Non-pigmented ciliary epithelial cell (primary cell): ENCODE results near the gene USP17L10.
"Not testable (repeated sequence)": the region's sequence is repeated elsewhere in the genome, so short reads cannot be mapped to it uniquely, and the experiment has no call there.

Source experiments
- DNase-seq: peaks from one replicate; pipeline ENCODE4 v3.0.0-alpha.2; 2010; ENCODE audit warnings: low read depth

Gene USP17L10

GRCh38 chr4:9210357-9210756 lies at the start of gene USP17L10:
Gene USP17L10 (plus strand): TSS chr4:9210657. CDS start chr4:9210657, 0 bp downstream.
- not testable (repeated sequence) for DNase-seq

- not testable (repeated sequence) for DNase-seq
These were observed 44.5 kb upstream of the USP17L10 start for GRCh38 chr4:9165990-9166389.

GRCh38 chr4:9169791-9170459 lies 40.5 kb upstream of the USP17L10 start, which contains the start of gene FAM90A26:
Gene FAM90A26 (plus strand): TSS chr4:9170409. CDS start chr4:9173173, 2,764 bp downstream.
- not testable (repeated sequence) for DNase-seq

GRCh38 chr4:9214701-9215100 lies 4.2 kb downstream of the USP17L10 start:
- DNase-seq = not testable (repeated sequence)

- not testable (repeated sequence) for DNase-seq
These were observed 4.6 kb downstream of the USP17L10 start, which contains the start of gene USP17L11 for GRCh38 chr4:9215105-9215504. Gene USP17L11 (plus strand): TSS chr4:9215405. CDS start chr4:9215405, 0 bp downstream.

- not testable (repeated sequence) for DNase-seq
These were observed 9.4 kb downstream of the USP17L10 start, which contains the start of gene USP17L12 for GRCh38 chr4:9219852-9220251. Gene USP17L12 (plus strand): TSS chr4:9220152. CDS start chr4:9220152, 0 bp downstream.

GRCh38 chr4:9224596-9224995 lies 14.1 kb downstream of the USP17L10 start, which contains the start of gene USP17L13:
Gene USP17L13 (plus strand): TSS chr4:9224896. CDS start chr4:9224896, 0 bp downstream.
- not testable (repeated sequence) for DNase-seq

GRCh38 chr4:9230249-9230648 lies 19.8 kb downstream of the USP17L10 start:
- not testable (repeated sequence) for DNase-seq

GRCh38 chr4:9234085-9234484 lies 23.6 kb downstream of the USP17L10 start, which contains the start of gene USP17L15:
Gene USP17L15 (plus strand): TSS chr4:9234385. CDS start chr4:9234385, 0 bp downstream.
- DNase-seq = not testable (repeated sequence)

GRCh38 chr4:9238461-9238860 lies 28.0 kb downstream of the USP17L10 start:
- DNase-seq = not testable (repeated sequence)

- not testable (repeated sequence) for DNase-seq
These were observed 33.1 kb downstream of the USP17L10 start, which contains the start of gene USP17L17 for GRCh38 chr4:9243579-9243978. Gene USP17L17 (plus strand): TSS chr4:9243879. CDS start chr4:9243879, 0 bp downstream.

- not testable (repeated sequence) for DNase-seq
These were observed 37.7 kb downstream of the USP17L10 start, which contains the start of gene USP17L18 for GRCh38 chr4:9247953-9248680. Gene USP17L18 (plus strand): TSS chr4:9248630. CDS start chr4:9248630, 0 bp downstream.

GRCh38 chr4:9253078-9253477 lies 42.6 kb downstream of the USP17L10 start, which contains the start of gene USP17L19:
Gene USP17L19 (plus strand): TSS chr4:9253378. CDS start chr4:9253378, 0 bp downstream.
- not testable (repeated sequence) for DNase-seq

GRCh38 chr4:9257824-9258223 lies 47.4 kb downstream of the USP17L10 start, which contains the start of gene USP17L20:
Gene USP17L20 (plus strand): TSS chr4:9258124. CDS start chr4:9258124, 0 bp downstream.
- not testable (repeated sequence) for DNase-seq
